ENCODE data around the gene CD3G.
"Not testable (repeated sequence)": the region's sequence is repeated elsewhere in the genome, so short reads cannot be mapped to it uniquely, and the experiment has no call there.

The CD3G gene

DNA sequence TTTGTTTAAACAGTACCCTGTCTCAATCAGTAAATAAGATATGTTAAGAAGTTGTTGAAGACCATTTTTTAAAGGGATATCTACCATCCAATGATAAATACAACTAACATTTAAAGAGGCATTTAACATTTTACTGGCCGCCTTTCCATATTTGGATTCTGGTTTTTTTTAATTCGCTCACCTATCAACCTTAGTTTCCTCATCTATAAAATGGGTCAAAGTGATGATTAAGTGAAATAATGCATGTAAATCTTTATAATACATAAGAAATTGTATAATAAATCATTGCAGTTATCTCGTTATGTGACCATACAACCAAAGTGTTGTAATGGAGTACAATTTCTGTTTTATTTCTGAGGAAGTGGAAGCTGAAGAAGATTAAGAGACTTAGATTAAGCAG lies 39.5 kb downstream of the CD3G start:
- DNase-seq = no peak

DNA sequence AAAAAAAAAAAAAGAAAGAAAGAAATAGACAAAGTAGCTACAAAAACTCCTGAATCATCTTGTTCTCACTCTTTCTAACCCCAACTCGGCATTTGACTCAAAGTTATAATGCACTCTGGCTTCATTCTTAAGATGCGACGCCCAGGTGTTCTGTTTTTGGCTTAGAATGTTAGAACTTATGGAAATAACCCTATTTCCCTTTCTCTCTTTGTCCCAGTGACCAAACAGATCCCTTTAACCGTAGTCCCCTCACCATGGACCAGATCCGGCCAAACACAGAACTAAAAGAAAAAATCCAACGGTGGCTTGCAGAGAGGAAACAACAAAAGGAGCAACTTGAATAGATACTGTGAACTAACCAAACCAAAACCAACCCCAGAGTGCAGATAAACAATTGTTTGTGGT lies 52.0 kb downstream of the CD3G start:
- no peak for DNase-seq

DNA sequence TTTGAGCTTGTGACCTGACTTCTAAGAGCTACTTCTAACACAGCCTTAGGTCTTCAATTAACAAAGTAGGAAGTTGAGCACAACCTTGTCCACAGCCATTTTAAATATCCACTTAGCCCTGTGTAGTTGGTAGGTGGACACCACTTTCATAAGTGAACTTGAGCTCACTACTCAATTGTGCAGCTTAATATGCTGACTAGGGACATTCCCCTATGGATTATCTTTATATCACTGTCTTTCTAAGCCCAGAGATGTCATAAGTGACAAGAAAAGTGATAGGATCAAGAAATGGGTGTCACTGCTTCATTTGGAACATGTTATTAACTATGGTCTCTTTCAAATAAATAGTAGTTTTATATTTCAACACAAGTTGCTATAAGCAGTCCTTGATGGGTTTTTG lies 53.3 kb downstream of the CD3G start:
- DNase-seq = no peak

DNA sequence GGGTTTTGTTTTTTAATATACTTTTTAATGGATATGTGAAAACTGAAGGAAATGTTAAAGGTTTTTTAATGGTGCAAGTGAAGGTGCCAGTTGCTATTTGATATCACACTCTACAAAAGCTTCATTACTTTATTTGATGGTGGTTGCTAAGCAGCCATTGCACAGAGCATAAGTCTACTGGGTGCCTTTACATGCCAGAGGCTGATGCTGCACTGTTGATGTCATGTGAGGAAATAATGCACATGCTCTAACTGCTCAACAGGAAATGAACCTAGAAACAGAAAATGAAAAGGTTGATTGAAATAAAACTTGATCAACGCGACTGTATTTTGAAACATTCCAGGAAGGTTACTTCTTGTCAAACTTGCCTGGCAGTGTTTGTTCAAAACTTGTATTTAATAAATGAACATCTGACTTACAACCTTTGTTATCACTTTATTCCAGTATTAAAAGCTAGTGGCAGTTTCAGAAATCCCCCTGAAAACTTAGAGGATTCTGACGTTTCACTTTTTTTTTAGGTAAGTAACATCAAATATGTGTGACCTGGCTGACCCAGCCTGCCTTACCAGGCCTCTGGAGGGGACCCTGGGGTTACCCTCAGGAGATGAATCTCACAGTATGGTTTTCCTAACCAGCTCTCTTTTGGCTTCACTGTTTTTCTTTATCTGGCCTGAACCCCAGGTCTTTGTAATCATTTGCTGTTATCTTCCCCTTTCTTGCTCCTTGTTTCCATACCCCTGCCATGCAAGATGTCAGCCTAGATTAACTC lies 54.8 kb downstream of the CD3G start:
- DNase-seq = peak; percentile 54

DNA sequence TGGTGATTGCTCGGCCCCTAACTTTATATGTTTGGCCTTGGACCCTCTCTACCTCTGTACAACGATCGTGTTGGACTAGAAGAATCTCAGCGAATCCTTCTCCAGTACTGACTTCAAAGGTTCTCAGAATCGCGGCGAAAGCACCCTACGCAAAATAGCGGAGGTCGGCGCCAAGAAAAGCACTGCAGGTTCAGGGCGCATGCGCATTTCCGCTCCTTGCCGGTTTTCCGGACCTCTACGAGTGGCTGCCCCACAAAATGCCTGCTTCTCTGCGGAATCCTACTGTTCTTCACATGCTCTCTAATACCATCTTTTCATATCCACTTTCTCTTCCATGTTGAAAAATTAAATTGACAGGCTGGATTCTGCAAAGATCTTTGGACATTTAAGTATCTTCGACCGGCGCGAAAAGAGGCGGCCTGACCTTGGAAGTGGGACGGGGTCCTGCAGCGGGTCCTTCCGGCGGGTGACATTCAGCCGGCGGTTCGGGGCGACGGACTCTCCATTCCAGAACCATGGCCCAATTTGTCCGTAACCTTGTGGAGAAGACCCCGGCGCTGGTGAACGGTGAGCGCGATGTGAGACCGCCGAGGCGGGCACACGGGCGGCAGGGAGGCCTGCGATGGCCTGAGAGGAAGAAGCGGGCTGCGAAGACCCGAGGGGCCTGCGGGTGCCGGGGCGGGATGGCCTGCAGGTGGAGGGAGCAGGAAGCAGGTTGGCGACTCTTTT lies 57.2 kb downstream of the CD3G start, which contains the start of gene ATP5MG:
Gene ATP5MG (plus strand): TSS at position 456 of the 729 bp plus-strand sequence. CDS start 60 bp downstream, at position 516.
- DNase-seq = peak; percentile 95

DNA sequence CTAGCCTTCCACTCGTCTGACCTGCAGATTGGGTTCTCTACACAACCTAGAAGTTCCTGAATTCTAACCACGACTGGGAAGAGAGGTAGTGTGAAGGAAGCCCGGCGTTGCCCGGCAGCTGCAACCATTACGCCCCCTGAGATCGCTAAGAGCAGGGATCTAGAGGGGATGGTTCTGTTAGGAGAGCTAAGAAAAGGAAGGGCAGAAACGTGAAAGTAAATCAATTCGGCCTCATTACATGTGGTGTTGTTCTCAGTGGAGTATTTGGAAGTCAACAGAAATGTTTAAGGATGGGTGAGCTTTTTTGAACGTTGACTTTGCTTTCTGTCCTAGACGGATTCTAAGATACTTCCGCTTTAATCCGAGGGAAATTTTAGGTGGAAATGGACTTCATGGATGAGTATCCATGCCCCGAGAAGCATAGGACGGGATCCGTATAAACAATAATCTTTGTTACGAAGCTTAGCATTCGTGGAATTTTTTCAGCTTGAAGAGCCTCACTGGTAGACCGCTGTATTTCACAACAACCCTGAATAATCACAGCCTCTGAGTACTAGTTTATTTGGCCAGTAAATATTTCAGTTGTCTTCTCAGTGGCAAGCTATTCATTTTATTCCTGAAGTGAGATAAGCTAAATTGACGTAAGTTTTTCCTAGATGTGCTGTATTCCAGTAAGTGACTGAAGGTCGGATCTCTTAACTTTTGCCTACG lies 57.9 kb downstream of the CD3G start:
- no peak for DNase-seq

DNA sequence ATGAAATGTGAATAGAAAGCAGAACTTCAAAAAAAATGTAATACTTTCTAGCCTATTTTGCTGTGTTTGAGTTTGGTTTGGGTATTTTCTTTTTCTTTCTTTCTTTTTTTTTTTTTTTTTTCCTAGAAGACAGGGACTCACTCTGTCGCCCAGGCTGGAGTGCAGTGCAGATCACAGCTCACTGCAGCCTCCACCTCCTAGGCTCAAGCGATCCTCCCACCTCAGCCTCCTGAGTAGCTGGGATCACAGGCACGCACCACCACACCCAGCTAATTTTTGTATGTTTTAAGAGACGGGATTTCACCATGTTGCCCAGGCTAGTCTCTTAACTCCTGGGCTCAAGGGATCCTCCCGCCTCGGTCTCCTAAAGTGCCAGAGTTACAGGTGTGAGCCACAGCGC lies 58.5 kb downstream of the CD3G start:
- DNase-seq = not testable (repeated sequence)

All from stimulated activated CD4-positive, alpha-beta T cell treated with anti-CD3 and anti-CD28 coated beads, Interleukin-4, amount 100 ng/mL, for 24 hours (primary cell).